Measurements from ENCODE around the gene TXNDC12.
A peak's percentile ranks its signal among the peaks of the same experiment; 100 is the strongest.

TXNDC12 gene

GRCh38 chr1:52055066-52055865, at the start of gene TXNDC12 (continued):
- TF ChIP-seq, protein P1, sequence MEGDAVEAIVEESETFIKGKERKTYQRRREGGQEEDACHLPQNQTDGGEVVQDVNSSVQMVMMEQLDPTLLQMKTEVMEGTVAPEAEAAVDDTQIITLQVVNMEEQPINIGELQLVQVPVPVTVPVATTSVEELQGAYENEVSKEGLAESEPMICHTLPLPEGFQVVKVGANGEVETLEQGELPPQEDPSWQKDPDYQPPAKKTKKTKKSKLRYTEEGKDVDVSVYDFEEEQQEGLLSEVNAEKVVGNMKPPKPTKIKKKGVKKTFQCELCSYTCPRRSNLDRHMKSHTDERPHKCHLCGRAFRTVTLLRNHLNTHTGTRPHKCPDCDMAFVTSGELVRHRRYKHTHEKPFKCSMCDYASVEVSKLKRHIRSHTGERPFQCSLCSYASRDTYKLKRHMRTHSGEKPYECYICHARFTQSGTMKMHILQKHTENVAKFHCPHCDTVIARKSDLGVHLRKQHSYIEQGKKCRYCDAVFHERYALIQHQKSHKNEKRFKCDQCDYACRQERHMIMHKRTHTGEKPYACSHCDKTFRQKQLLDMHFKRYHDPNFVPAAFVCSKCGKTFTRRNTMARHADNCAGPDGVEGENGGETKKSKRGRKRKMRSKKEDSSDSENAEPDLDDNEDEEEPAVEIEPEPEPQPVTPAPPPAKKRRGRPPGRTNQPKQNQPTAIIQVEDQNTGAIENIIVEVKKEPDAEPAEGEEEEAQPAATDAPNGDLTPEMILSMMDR (tag by site-specific recombination; IDR thresholded peaks at IDR 0.05) = peak; percentile 15; the same call in 1 of the 2 replicates

DNA sequence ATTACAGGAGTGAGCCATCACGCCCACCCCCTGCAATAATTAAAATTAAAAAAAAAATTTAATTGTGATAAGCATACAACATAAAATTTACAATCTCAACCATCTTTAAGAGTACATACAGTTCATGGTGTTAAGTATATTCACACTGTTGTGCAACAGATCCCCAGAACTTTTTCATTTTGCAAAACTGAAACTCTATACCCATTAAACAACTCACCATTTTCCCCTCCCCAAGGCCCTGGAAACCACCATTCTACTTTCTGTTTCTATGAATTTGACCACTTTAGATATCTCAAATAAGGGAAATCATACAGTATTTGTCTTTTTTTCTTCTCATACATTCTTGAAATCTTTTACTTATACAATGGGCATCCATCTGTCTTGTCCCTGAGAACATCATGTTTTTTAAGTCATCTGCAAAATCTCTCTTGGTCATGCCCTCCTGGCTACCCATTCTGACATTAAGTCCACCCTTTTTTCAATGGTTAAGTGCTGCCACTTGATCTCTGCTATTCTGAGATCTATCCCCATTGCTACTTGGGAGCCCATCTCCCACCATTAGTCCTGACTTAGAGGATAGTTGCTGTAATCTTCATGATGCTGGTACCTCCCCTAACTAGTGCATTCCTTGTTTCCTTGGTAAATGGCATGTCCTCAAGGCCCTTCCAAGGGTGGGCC, 47.5 kb upstream of the TXNDC12 start:
- Histone ChIP-seq H3K4me3 (ENCODE audit: low read depth, low read length) (no peak overlapping the region), H3K36me3 (ENCODE audit: control insufficient read depth in 2 of 2, insufficient read depth in 1 of 2, low read length in 2 of 2) (no peaks in the 10 kb centered on the region), H3K9me3 (ENCODE audit: control insufficient read depth, insufficient read depth, low read depth, low read length) (no peaks in the 10 kb centered on the region), H3K4me1 (ENCODE audit: control insufficient read depth, insufficient read depth, low read length) (no peaks in the 10 kb centered on the region), H3K27ac (ENCODE audit: extremely low read depth, low read depth, low read length) (no peak overlapping the region)
- TF ChIP-seq ZNF664 (tag by site-specific recombination; IDR thresholded peaks at IDR 0.05) (no peak), ZNF140 (tag by site-specific recombination; IDR thresholded peaks at IDR 0.05) (no peak), ZNF626 (tag by site-specific recombination; IDR thresholded peaks at IDR 0.05) (no peak), ZNF24 (tag by site-specific recombination; IDR thresholded peaks at IDR 0.05) (no peak), PRDM4 (tag by site-specific recombination; IDR thresholded peaks at IDR 0.05) (0 out of 2 replicates have a peak, but pooled peaks have one; percentile 34), ZNF23 (tag by site-specific recombination; IDR thresholded peaks at IDR 0.05; ENCODE audit: borderline replicate concordance) (no peak), ZNF624 (tag by site-specific recombination; IDR thresholded peaks at IDR 0.05) (no peak), PRDM10 (tag by site-specific recombination; IDR thresholded peaks at IDR 0.05) (peak; percentile 25; the same call in 1 of the 2 replicates), ZNF701 (tag by site-specific recombination; IDR thresholded peaks at IDR 0.05) (no peak), TRIM28 (IDR thresholded peaks at IDR 0.05; ENCODE audit: borderline replicate concordance, low read length) (no peak), ZNF132 (tag by site-specific recombination; IDR thresholded peaks at IDR 0.05; ENCODE audit: borderline replicate concordance) (no peak), ZEB2 (tag by site-specific recombination; IDR thresholded peaks at IDR 0.05) (no peak)
- TF ChIP-seq, protein P2, sequence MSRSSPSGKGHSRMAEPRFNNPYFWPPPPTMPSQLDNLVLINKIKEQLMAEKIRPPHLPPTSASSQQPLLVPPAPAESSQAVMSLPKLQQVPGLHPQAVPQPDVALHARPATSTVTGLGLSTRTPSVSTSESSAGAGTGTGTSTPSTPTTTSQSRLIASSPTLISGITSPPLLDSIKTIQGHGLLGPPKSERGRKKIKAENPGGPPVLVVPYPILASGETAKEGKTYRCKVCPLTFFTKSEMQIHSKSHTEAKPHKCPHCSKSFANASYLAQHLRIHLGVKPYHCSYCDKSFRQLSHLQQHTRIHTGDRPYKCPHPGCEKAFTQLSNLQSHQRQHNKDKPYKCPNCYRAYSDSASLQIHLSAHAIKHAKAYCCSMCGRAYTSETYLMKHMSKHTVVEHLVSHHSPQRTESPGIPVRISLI (tag by site-specific recombination; IDR thresholded peaks at IDR 0.05) = no peak
- TF ChIP-seq, protein P3, sequence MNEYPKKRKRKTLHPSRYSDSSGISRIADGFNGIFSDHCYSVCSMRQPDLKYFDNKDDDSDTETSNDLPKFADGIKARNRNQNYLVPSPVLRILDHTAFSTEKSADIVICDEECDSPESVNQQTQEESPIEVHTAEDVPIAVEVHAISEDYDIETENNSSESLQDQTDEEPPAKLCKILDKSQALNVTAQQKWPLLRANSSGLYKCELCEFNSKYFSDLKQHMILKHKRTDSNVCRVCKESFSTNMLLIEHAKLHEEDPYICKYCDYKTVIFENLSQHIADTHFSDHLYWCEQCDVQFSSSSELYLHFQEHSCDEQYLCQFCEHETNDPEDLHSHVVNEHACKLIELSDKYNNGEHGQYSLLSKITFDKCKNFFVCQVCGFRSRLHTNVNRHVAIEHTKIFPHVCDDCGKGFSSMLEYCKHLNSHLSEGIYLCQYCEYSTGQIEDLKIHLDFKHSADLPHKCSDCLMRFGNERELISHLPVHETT (tag by site-specific recombination; IDR thresholded peaks at IDR 0.05) = no peak
- POLR2A ChIA-PET = no interaction called here
- CTCF ChIA-PET = interaction anchor here (0.7 kb wide), 1 partner anchor 622 kb away, joined by 4 read pairs; no protein-coding TSS in a partner anchor
